ENCODE data around the gene ZRANB3. TPM values are rescaled to one million over a fixed set of nuclear protein-coding genes. Genes with fewer than 3 reads are reported as not detected.
A peak's percentile ranks its signal among the peaks of the same experiment; 100 is the strongest.

The ZRANB3 gene
- total and polyA plus RNA-seq, 2 of the 13 experiments (the other 11 are each of a cell fraction or from before 2014, with no cell fraction given): 5.8 to 25.2 TPM

DNA sequence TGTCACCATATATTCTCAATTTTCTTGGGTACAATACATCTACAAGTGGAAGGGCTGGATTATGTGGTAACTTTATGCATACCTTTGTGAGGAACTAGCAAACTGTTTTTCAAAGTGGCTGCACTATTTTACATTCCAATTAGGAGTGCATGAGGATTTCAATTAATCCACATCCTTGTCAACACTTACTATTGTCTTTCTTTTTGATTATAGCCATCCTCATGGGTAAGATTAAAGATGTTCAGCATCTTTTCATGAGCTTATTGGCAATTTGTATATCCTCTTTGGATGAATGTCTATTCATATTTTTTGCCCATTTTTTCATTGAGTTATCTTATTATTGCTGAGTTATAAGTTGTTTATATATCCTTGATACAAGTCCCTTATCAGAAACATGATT is 73.7 kb downstream of the ZRANB3 start:
- ATAC-seq (no peak), FAIRE-seq (no peak), DNase-seq (ENCODE audit: low spot score) (no peak)
- peak; percentile 92 for TF ChIP-seq ZNF7 (CRISPR knock-in tag; IDR thresholded peaks at IDR 0.05)
- no peak for TF ChIP-seq MTA1 (CRISPR knock-in tag; IDR thresholded peaks at IDR 0.05; ENCODE audit: borderline replicate concordance)
- TF ChIP-seq ZNF672 (CRISPR knock-in tag; IDR thresholded peaks at IDR 0.05): no peak
- TF ChIP-seq, protein P1, sequence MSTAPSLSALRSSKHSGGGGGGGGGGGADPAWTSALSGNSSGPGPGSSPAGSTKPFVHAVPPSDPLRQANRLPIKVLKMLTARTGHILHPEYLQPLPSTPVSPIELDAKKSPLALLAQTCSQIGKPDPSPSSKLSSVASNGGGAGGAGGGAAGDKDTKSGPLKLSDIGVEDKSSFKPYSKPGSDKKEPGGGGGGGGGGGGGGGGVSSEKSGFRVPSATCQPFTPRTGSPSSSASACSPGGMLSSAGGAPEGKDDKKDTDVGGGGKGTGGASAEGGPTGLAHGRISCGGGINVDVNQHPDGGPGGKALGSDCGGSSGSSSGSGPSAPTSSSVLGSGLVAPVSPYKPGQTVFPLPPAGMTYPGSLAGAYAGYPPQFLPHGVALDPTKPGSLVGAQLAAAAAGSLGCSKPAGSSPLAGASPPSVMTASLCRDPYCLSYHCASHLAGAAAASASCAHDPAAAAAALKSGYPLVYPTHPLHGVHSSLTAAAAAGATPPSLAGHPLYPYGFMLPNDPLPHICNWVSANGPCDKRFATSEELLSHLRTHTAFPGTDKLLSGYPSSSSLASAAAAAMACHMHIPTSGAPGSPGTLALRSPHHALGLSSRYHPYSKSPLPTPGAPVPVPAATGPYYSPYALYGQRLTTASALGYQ (CRISPR knock-in tag; IDR thresholded peaks at IDR 0.05): no peak
- no peak overlapping the region for H3K9ac ChIP-seq (ENCODE audit: insufficient read depth, low read depth, low read length)
- H3K27me3 ChIP-seq (ENCODE audit: control insufficient read depth in 1 of 2, insufficient read depth in 2 of 2, low read length in 2 of 2): no peaks in the 10 kb centered on the region
- no peaks in the 10 kb centered on the region for H4K20me1 ChIP-seq (ENCODE audit: insufficient read depth, low read length)
- intact Hi-C loops (cut with micrococcal nuclease; ENCODE audit: unreplicated experiment) (no loop called here), in situ Hi-C loops (cut with HindIII; ENCODE audit: extremely low pct_ligation_motif_present, low pct_unique_long_range_greater_than_20kb) (no loop called here)
- no TSS peak for BruUV-seq (replicated peaks)
- no peak overlapping the region for H3K27ac ChIP-seq (ENCODE audit: extremely low read length, insufficient read depth, low read length)
- H3K36me3 ChIP-seq (replicated peaks in 1 of 2; ENCODE audit: control insufficient read depth in 1 of 2, insufficient read depth in 2 of 2, low read length in 2 of 2): no peaks in the 10 kb centered on the region; a peak in 1 of 5 replicates
- no peak overlapping the region for H2AFZ ChIP-seq (ENCODE audit: low read length)
- POLR2A ChIA-PET: no interaction called here
- no peak overlapping the region for H3K4me2 ChIP-seq (ENCODE audit: low read depth, low read length)
- H3K79me2 ChIP-seq (ENCODE audit: insufficient read depth, low read length): no peaks in the 10 kb centered on the region
- peaks cover 25% of the 10 kb centered on the region for H3K9me3 ChIP-seq (ENCODE audit: low read length)
- no peaks in the 10 kb centered on the region for H3K4me1 ChIP-seq (ENCODE audit: insufficient read depth, low read length)
- CTCF ChIA-PET (ENCODE audit: low intra/inter-chr PET ratio, low total read pairs): no interaction called here
- no peak overlapping the region for H3K4me3 ChIP-seq (replicated peaks in 1 of 3; ENCODE audit: insufficient read depth in 1 of 3, low read depth in 2 of 3, low read length in 3 of 3)

DNA sequence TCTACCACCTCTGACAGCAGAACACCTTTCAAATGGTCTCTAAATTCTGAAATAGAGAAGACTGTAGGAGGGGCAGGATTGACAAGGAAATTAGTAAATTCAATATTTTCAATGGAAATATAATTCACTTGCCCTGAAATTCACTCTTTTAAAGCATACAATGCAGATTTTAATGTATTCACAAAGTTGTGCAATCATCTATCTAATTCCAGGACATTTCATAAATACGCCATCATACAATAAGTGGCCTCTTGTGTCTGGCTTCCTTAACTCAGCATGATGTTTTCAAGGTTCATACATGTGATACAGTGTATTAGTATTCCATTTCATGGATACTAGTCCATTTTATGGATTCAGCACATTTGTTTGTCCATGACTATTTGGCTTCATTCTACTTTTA is 74.2 kb downstream of the ZRANB3 start:
- DNase-seq (ENCODE audit: low spot score) (no peak), ATAC-seq (no peak), FAIRE-seq (no peak)
- H3K27me3 ChIP-seq (ENCODE audit: control insufficient read depth in 1 of 2, insufficient read depth in 2 of 2, low read length in 2 of 2): no peaks in the 10 kb centered on the region
- intact Hi-C loops (cut with micrococcal nuclease; ENCODE audit: unreplicated experiment): no loop called here
- no peaks in the 10 kb centered on the region; a peak in 1 of 5 replicates for H3K36me3 ChIP-seq (replicated peaks in 1 of 2; ENCODE audit: control insufficient read depth in 1 of 2, insufficient read depth in 2 of 2, low read length in 2 of 2)
- no peak for TF ChIP-seq ZNF124 (CRISPR knock-in tag; IDR thresholded peaks at IDR 0.05)
- peak; percentile 71 for TF ChIP-seq CEBPB (IDR thresholded peaks at IDR 0.05; ENCODE audit: borderline replicate concordance, low read depth, low read length)
- peaks cover 25% of the 10 kb centered on the region for H3K9me3 ChIP-seq (ENCODE audit: low read length)
- no peak overlapping the region for H3K4me3 ChIP-seq (replicated peaks in 1 of 3; ENCODE audit: insufficient read depth in 1 of 3, low read depth in 2 of 3, low read length in 3 of 3)
- ChIA-PET CTCF (ENCODE audit: low intra/inter-chr PET ratio, low total read pairs) (no interaction called here), POLR2A (no interaction called here)
- H3K27ac ChIP-seq (ENCODE audit: extremely low read length, insufficient read depth, low read length): no peak overlapping the region
- WGBS (ENCODE audit: low lambda C conversion rate): 100% methylated on average over 1 of the region's 1 CpG
- no peak overlapping the region for H3K4me2 ChIP-seq (ENCODE audit: low read depth, low read length)
- no peak overlapping the region for H2AFZ ChIP-seq (ENCODE audit: low read length)
- H4K20me1 ChIP-seq (ENCODE audit: insufficient read depth, low read length): no peaks in the 10 kb centered on the region
- no TSS peak for BruUV-seq (replicated peaks)
- in situ Hi-C loops (cut with HindIII; ENCODE audit: extremely low pct_ligation_motif_present, low pct_unique_long_range_greater_than_20kb): no loop called here
- H3K9ac ChIP-seq (ENCODE audit: insufficient read depth, low read depth, low read length): no peak overlapping the region
- no peaks in the 10 kb centered on the region for H3K79me2 ChIP-seq (ENCODE audit: insufficient read depth, low read length)
- no peaks in the 10 kb centered on the region for H3K4me1 ChIP-seq (ENCODE audit: insufficient read depth, low read length)

All from HepG2 (cell line).